ENCODE results near the gene TCP11.

The TCP11 gene

GRCh38 chr6:35092362-35093117, 48.6 kb downstream of the TCP11 start:
- no peak for DNase-seq (ENCODE audit: low read depth)

DNA sequence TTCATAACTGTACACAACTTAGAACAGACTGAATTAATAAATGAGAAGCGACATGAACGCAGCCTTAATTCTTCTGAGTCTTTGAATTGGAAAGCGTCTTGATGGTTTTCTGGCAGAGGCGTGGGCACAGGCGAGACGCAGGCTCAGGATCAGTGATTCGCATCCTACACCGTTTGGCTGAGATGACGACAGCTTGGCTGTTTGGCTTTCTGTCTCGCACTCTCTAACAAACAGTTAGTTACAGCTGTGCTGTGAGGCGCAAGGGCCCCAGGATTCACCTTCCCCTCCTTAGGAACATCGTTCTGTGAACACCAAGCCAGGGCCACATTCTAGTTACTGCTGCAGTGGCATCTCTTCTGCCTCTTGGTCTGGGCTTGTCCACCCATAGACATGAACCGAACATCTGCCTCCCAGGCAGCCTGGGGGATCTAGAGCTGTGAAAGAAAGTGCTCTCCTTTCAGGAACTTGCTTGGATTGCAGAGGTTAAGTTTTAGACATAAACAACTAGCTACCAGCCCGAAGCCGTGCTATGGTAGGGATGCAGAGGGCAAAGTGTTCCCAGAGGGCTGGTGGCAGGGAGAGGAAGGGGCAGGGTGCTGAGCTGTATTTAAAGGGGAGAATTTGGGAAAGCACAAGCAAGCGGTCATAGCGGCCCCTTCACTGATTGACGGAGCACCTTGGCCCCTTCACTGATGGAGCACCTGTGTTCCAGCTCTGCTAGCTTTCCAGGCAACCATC, 49.6 kb downstream of the TCP11 start:
- DNase-seq (ENCODE audit: low read depth) = no peak

GRCh38 chr6:35090734-35091133, 50.4 kb downstream of the TCP11 start:
- no peak for DNase-seq (ENCODE audit: low read depth)

GRCh38 chr6:35089935-35090505, 51.1 kb downstream of the TCP11 start:
- DNase-seq (ENCODE audit: low read depth) = no peak

DNA sequence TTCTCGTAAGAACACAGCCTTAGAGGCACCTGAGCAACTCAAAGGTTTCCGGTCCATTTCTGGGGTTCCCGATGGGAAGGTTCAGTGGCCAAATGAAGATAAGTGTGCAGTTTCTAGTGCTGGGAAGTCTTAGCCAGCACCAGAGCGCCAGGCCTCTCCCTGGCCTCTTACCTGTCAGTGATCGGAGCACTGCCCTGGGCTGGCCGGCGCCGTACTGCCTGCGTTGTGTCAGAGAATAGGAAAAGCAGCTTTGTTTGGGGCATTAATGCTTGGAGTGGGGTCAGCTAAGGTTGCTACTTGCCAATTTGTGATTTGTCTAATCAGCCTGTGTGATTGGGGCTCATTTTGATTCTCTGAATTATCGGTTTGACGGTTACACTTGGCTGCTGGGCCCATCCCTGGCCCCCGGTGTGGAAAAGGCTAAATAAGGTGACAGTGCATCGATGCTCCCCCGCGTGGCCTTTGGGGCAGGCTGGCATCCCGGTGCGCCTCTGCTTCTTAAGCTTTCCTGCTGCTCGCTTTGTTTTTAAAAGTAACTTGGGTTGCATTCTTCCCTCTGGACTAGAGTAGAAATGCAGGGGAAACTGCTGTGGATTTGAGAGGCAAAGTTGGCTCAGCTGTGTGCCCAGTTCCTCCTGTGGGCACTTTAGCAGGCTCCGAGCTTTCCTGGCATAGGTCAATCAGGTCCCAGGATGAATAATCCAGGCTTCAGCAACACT, 51.8 kb downstream of the TCP11 start:
- DNase-seq (ENCODE audit: low read depth) = no peak

GRCh38 chr6:35088281-35089215, 52.6 kb downstream of the TCP11 start:
- DNase-seq (ENCODE audit: low read depth) = no peak

DNA sequence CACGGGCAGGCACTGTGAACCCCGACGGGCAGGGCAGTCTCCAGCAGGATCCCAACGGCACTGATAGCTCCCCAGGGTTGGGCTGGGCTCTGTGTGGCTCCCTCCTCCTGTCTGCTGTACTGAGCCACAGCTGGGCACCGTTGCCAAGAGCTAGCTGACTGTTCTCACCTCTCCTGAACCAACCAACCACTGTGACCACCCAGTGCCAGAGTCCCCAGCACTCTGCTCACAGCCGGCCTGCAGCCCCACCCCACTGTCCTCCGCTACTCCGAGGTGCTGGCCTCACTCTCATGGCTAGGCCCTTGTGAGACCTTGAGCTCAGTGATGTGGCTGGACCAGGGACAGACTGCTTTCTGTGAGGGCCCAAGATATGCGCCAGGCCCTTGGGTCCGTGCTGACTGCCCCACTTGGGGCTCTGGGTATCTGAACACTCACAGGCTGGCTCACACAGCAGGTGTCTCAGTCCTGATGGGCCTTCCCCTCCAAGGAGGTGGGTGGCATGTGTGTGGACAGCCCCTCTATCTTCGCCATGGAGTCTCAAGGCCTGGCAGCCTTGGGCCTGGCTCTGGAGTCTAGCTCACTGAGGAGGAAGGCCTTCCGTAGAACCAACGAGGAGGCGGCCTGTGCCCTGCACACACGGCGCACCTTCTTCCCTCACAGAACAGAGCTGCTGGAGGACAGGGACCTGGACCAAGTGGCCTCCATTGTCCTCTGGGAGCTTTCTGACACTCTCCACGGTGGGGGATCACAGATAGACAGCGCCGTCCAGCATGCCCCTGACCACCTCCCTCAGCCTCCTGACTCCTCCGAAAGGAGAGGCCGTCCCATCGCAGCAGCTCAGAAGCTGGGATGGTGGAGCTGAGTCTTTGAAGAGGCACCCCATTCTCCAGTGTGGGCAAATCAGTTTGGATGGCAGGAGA, 53.5 kb downstream of the TCP11 start:
- DNase-seq (ENCODE audit: low read depth) = no peak

DNA sequence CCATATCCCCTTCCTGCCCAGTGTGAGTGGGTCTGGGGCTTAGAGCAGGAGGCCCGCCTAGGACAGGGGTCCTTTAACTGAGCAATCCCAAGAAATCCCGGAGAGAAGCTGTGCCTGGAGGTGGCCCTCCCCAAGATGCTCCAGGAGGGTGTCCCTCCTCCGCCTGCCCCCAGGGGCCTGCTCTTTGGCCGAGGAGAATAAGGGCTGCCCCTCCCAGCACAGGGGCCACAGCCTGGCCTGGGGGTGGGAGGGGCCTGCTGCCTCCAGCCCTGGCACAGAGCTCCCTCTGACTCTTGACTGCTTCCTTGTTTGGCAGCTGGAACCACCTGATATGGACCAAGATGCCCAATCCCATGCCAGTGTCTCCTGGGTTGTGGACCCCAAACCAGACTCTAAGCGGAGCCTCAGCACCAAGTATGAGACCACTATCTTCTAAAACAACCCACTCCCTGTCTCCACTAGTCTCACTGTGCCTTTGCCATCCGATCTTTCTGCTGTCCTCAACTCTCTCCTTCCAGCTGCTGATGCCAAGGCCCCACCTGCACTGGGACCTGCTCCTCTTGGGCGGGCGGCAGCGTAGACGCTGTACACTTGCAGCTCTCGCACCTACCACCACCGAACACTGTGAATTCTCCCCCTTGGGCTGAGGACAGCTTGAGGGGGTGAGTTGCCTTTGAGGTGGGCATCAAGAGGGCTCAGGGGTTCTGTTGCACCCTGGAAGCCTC, 54.3 kb downstream of the TCP11 start:
- no peak for DNase-seq (ENCODE audit: low read depth)

- no peak for DNase-seq (ENCODE audit: low read depth)
Measured at GRCh38 chr6:35086282-35086632, 54.9 kb downstream of the TCP11 start.

DNA sequence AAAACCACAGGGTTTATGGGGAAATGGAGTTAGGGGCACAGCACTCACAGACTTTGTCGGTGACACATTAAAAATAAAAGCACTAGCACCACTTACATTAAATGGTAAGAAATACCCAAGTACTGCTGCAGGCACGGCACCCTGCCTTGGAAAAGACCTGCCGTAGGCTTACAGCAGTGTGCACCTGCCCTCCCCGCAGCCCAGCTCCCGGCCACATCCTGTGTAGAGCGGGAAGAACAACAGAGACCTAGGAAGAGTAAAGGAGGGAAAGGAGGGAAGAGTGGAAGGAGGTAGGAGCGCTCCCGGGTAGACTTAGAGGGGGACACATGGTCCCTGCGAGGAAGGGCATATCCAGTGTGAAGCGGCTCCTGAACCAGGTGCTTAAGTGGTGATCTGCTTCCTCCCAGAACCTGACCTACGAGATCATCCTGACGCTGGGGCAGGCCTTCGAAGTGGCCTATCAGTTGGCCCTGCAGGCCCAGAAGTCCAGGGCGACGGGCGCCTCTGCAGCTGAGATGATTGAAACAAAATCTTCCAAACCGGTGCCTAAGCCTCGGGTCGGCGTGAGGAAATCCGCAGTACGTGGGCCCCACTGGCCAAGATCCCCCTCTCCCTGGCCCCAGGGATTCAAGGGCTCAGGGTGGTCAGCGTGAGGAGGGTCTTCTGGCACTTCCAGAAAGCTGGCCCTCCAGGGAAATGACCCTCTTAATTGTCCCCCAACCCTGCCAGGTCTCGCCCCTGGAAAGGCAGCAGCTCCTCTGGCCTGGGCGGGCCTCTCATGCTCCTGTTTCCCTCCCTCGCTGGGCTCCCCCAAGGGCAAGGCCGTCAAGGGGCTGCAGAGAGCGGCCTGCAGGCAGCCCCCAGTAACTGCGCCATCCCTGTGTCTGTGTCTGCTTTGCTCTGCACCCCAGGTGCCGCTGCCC, 55.5 kb downstream of the TCP11 start:
- no peak for DNase-seq (ENCODE audit: low read depth)

DNA sequence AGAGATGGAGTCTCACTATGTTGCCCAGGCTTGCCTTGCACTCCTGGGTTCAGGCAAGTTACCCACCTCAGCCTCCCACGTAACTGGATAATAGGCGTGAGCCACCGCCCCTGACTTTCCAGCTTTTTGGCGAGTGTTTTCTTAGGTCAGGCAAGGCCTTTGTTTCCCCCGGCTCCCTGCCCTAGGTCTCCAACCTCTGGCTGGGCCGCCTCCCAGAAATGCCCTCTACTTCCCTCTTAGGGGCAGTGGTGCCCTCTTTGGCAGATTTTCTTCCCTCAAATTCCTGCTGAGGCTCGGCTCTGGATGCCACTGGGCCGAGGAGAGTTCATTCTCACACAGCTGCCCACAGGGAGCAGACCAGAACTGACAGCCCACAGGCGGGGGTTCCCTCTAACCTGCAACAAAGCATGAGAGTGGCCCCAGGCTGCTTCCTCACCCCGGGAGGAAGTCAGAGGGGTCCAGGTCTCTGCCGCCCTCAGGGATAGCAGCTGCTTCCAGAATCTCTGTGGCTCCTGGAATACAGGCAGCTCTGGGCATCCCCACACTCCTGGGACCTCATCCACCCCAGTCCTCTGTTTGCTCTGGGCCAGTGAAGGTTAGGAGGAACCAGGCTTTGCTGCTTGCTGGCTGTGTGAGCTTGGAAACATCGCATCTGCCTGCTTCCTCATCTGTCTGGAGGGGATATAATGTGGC, 56.5 kb downstream of the TCP11 start:
- DNase-seq (ENCODE audit: low read depth) = no peak

GRCh38 chr6:35084041-35084491, 57.1 kb downstream of the TCP11 start:
- DNase-seq (ENCODE audit: low read depth) = no peak

GRCh38 chr6:35083507-35083906, 57.6 kb downstream of the TCP11 start:
- DNase-seq (ENCODE audit: low read depth) = no peak

DNA sequence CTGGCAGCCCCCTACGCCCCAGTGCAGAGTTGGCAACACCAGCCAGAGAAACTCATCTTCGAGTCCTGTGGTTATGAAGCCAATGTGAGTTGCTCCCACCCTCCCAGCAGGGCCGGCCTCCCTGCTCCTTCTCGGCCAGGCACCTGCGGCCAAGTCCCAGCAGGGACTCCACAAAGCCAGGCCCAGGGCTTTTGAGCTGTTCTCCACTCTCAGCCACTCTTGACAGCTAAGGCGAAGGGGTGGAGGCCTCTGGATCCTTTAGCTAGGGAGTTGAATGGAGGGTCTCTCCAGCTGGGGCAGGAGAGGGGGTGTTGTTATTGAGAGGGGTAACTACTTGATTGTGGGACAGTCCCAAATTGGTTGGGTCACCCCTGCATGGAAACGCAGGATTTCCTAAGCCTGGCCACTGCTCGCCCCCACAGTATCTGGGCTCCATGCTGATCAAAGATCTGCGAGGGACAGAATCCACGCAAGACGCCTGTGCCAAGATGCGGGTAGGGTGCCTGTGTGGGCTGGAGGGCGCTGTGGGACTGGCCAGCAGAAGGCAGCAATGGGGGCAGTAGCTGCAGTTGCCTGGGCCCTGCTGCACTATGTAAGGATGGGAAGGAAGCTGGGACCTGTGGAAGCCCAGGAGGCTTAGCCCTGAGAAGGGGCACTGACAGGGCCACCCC, 58.3 kb downstream of the TCP11 start:
- no peak for DNase-seq (ENCODE audit: low read depth)

DNA sequence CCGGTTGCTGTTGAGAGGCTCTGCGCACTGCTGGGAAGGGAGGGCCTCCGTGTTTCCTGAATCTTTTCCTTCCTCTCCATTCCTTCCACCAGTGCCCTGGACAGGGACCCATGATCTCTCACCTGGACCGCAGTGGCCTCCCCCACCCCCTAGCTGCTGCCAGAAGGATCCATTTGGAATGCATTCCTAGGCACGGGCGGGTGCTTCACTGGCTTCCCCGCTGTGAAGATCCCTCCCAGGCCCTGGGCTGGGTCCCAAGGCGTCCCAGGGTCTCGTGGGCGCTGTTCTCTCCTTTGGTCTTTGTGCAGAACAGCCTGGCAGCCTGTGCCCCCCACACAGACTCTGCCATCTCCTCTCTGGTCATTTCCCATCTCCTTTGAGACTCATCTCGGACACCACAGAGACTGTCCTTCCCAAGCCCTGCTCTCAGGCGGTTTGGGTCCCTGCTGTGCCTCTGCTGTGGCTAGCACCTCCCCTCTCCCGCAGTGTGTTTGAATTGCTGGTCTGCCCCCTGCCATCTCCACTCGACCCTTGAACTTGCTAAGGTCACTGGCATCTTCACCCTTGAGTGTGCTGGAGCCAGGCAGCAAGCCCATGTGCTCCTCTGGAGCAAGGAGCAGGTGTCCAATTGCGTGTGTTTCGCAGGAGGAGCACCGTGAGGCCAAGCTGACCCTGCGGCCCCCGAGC, 59.0 kb downstream of the TCP11 start:
- DNase-seq (ENCODE audit: low read depth) = no peak

DNA sequence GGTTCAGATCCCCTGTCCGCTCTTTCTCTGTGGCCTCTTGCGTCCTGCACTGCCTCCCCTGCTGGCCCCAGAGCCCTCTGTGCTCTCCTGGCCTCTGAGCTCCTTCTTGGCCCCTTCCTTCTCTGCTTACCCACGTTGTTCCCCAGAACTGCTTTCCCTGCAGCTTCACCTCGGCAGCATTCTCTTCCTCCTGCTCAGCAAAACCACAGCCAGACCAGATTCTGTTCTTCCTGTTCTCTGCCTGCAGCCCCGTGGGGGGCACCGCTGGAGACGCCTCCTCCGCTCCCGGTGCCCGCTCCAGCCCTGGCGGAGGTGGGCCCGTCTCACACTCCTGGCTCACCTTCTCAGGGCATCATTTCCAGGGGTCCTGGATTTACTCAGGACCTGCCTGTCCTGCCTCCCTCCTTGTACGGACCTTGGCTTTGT, 59.7 kb downstream of the TCP11 start:
- no peak for DNase-seq (ENCODE audit: low read depth)
